ENCODE results near the gene CELSR1.

- TF ChIP-seq CTCF (conservative IDR thresholded peaks at IDR 0.05) (no peak), EZH2 (IDR thresholded peaks at IDR 0.05; ENCODE audit: low read depth) (no peak)
These were observed 166.7 kb downstream of the CELSR1 start for GRCh38 chr22:46370584-46371291.
